ENCODE measurements around the gene ANKRD60.

ANKRD60 gene

DNA sequence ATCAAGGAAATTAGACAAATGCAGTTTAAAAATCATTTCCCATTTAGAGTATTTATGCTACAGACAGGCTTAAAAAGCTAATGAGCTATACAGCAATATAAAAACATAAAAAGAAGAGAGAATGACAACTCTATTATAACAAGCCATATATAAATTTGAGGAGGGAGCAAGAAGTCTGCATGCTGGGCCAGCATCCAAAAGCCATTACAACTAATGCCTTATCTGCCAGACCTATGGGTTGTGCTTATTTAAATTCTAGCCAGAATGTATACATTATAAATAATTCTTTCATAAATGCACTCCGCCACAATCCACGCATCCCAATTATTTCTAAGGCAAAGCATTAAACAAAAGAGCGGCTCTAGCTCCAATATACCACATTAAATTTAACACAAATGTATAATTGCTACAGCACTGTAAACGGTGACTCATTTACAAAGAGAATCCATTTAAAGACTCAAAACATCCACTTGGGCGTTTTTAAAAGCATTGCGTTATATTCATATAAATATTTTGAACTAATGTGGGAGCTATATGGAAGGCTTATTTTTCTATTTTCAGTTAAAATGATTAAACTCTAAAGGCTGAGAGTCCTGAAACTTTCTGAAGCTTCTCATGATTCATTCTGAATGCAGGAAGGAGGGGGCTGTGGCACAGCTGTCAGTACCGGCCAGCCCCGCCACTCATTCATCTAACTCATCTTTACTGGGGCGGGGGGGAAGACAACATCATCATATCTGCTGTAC lies 43.3 kb upstream of the ANKRD60 start:
- no peaks in the 10 kb centered on the region for H3K4me1 ChIP-seq (ENCODE audit: low read length)
- no peak overlapping the region for H2AFZ ChIP-seq (ENCODE audit: low read depth, low read length)
- no peaks in the 10 kb centered on the region for H3K9me3 ChIP-seq (ENCODE audit: insufficient read depth, low read length)
- no peaks in the 10 kb centered on the region for H3K27me3 ChIP-seq (ENCODE audit: low read depth, low read length)
- no peaks in the 10 kb centered on the region for H4K20me1 ChIP-seq (ENCODE audit: insufficient read depth, low read length)
- H3K4me2 ChIP-seq (ENCODE audit: low read length): no peak overlapping the region
- no peak overlapping the region for H3K9ac ChIP-seq (ENCODE audit: low read length)
- H3K36me3 ChIP-seq (replicated peaks; ENCODE audit: low read depth, low read length): peaks cover 8% of the 10 kb centered on the region
- no peak overlapping the region for H3K4me3 ChIP-seq (ENCODE audit: low read length)
- H3K27ac ChIP-seq (ENCODE audit: low read length): no peak overlapping the region
- TF ChIP-seq, protein P1, sequence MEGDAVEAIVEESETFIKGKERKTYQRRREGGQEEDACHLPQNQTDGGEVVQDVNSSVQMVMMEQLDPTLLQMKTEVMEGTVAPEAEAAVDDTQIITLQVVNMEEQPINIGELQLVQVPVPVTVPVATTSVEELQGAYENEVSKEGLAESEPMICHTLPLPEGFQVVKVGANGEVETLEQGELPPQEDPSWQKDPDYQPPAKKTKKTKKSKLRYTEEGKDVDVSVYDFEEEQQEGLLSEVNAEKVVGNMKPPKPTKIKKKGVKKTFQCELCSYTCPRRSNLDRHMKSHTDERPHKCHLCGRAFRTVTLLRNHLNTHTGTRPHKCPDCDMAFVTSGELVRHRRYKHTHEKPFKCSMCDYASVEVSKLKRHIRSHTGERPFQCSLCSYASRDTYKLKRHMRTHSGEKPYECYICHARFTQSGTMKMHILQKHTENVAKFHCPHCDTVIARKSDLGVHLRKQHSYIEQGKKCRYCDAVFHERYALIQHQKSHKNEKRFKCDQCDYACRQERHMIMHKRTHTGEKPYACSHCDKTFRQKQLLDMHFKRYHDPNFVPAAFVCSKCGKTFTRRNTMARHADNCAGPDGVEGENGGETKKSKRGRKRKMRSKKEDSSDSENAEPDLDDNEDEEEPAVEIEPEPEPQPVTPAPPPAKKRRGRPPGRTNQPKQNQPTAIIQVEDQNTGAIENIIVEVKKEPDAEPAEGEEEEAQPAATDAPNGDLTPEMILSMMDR (IDR thresholded peaks at IDR 0.05; ENCODE audit: low read depth, low read length): no peak
- TF ChIP-seq EZH2phosphoT487 (IDR thresholded peaks at IDR 0.05; ENCODE audit: low read depth): no peak
- no peaks in the 10 kb centered on the region for H3K79me2 ChIP-seq (ENCODE audit: low read length)

DNA sequence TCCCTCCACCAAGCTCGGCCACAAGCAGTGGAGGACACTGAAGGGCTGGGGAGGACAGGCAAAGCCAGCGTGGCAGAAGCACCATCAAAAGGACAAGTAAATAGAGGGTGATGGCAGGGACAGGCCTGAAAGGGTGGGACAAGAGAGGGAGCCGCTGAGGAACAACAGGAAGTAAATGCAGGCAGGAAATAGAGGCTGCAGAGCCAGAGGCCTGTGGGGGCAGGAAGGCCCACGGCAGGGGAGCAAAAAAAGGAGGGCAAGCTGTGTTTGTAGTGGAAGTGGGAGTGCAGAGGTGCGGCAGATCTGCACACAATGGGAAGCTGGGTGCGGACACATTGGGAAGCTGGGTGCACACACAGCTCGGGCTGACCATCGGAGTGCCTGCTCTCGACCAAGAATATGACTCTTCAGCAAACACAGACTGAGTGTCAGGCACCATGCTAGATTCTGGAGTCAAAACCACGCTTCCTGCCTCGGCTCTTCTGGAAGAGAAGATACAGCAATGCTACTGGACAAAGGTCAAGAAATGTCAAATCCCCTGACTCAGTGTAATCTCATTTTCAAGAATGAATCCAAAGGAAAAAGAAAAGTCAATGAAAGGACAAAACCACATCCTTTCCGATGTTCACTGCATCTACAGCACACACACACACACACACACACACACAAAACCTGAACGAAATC lies 40.6 kb upstream of the ANKRD60 start:
- no peak overlapping the region for H3K4me3 ChIP-seq (ENCODE audit: low read length)
- no peaks in the 10 kb centered on the region for H3K27me3 ChIP-seq (ENCODE audit: low read depth, low read length)
- H3K79me2 ChIP-seq (ENCODE audit: low read length): no peaks in the 10 kb centered on the region
- no peaks in the 10 kb centered on the region for H3K9me3 ChIP-seq (ENCODE audit: insufficient read depth, low read length)
- no peaks in the 10 kb centered on the region for H4K20me1 ChIP-seq (ENCODE audit: insufficient read depth, low read length)
- TF ChIP-seq EZH2phosphoT487 (IDR thresholded peaks at IDR 0.05; ENCODE audit: low read depth): no peak
- TF ChIP-seq, protein P1 (IDR thresholded peaks at IDR 0.05; ENCODE audit: low read depth, low read length): no peak
- H3K4me2 ChIP-seq (ENCODE audit: low read length): no peak overlapping the region
- H3K9ac ChIP-seq (ENCODE audit: low read length): no peak overlapping the region
- no peaks in the 10 kb centered on the region for H3K36me3 ChIP-seq (replicated peaks; ENCODE audit: low read depth, low read length)
- no peak overlapping the region for H2AFZ ChIP-seq (ENCODE audit: low read depth, low read length)
- no peaks in the 10 kb centered on the region for H3K4me1 ChIP-seq (ENCODE audit: low read length)
- H3K27ac ChIP-seq (ENCODE audit: low read length): no peak overlapping the region

DNA sequence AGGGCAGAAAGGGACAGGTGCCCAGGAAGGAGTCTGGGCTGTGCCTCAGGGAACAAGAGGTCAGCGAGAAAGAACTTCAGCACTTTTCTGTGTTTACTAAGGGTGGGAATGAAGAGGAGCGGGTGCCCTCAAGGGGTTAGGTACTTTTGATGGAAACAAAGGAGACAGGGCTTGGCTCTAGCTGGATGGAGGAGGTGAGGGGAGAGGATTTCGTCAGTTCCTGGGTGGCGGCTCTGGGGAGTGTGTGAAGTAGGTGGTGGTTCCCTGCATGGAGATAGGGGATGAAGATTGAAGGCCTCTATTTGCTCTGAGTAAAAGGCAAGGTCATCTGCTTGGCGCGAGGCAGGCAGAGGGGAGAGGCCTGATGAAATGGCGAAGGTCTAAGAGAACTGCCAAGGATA lies 40.0 kb upstream of the ANKRD60 start:
- Histone ChIP-seq H3K9me3 (ENCODE audit: insufficient read depth, low read length) (no peaks in the 10 kb centered on the region), H3K27me3 (ENCODE audit: low read depth, low read length) (no peaks in the 10 kb centered on the region), H3K9ac (ENCODE audit: low read length) (no peak overlapping the region), H3K4me1 (ENCODE audit: low read length) (no peaks in the 10 kb centered on the region), H4K20me1 (ENCODE audit: insufficient read depth, low read length) (no peaks in the 10 kb centered on the region), H3K27ac (ENCODE audit: low read length) (no peak overlapping the region), H2AFZ (ENCODE audit: low read depth, low read length) (no peak overlapping the region), H3K36me3 (replicated peaks; ENCODE audit: low read depth, low read length) (no peaks in the 10 kb centered on the region), H3K4me2 (ENCODE audit: low read length) (no peak overlapping the region), H3K79me2 (ENCODE audit: low read length) (no peaks in the 10 kb centered on the region), H3K4me3 (ENCODE audit: low read length) (no peak overlapping the region)
- TF ChIP-seq, protein P1 (IDR thresholded peaks at IDR 0.05; ENCODE audit: low read depth, low read length): no peak
- no peak for TF ChIP-seq EZH2phosphoT487 (IDR thresholded peaks at IDR 0.05; ENCODE audit: low read depth)

DNA sequence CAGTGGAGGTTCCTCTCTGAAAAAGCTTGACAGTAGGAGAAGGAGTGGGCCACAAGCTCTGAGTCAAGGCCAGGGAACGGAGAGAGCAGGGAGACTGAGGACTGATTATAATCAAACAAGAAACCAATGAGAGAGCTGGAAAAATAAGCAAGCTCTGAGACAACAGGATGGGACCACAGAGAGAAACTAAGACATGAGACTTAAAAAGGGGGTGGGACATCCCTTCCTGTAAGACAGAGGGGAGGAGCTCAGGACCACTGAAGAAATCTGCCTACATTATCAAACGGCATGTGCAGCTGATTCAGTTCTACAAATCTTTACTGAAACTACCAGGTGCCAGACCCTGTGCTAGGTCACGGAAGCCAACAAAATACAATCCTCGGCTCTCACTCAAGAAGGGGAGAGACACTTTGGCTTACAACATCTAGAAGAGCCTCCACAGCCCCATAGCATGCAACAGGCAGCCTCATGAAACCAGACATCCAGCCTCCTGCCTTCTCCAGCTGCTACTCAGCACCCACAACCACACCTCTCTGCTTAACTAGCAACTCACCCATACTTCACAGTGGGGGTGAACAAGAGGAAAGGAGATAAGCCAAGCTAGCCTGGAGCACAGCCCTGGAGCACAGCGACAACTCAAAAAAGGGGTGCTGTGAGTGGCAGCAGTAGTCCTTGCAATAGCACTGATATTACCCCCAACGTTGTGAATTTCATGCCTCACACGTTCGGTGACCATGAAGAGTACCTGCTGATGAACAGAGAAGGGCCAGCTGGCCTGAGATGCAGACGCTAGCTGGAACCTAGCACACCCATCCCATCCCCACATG lies 39.1 kb upstream of the ANKRD60 start:
- Histone ChIP-seq H2AFZ (ENCODE audit: low read depth, low read length) (no peak overlapping the region), H3K36me3 (replicated peaks; ENCODE audit: low read depth, low read length) (no peaks in the 10 kb centered on the region), H4K20me1 (ENCODE audit: insufficient read depth, low read length) (no peaks in the 10 kb centered on the region), H3K27me3 (ENCODE audit: low read depth, low read length) (no peaks in the 10 kb centered on the region), H3K9me3 (ENCODE audit: insufficient read depth, low read length) (no peaks in the 10 kb centered on the region), H3K27ac (ENCODE audit: low read length) (no peak overlapping the region), H3K4me1 (ENCODE audit: low read length) (no peaks in the 10 kb centered on the region), H3K79me2 (ENCODE audit: low read length) (no peaks in the 10 kb centered on the region), H3K4me3 (ENCODE audit: low read length) (no peak overlapping the region), H3K4me2 (ENCODE audit: low read length) (no peak overlapping the region), H3K9ac (ENCODE audit: low read length) (no peak overlapping the region)
- TF ChIP-seq, protein P1 (IDR thresholded peaks at IDR 0.05; ENCODE audit: low read depth, low read length): no peak
- TF ChIP-seq EZH2phosphoT487 (IDR thresholded peaks at IDR 0.05; ENCODE audit: low read depth): no peak

Measured in OCI-LY3 (cell line).